CD14-positive monocyte (primary cell): ENCODE data around the gene MPPED1. TPM values are rescaled to one million over a fixed set of nuclear protein-coding genes. Genes with fewer than 3 reads are reported as not detected.

Experiments used
- DNase-seq, 3 donors: peaks; one replicate each; pipeline ENCODE4 v3.0.0-alpha.2; 2011 to 2022
- H2AFZ ChIP-seq: 2 replicates; pipeline ENCODE4 v1.6.0; 2012; ENCODE audit warnings: mild to moderate bottlenecking, low read depth, low read length, inconsistent platforms; ENCODE audit not compliant: insufficient read depth, poor library complexity, severe bottlenecking
- H3K27ac ChIP-seq, 2 donors: 1 replicate in 1 of 2; 2 replicates in 1 of 2; pipeline ENCODE4 v1.5.1; 2012 to 2013; ENCODE audit warnings: low read length in 2 of 2, control low read depth in 1 of 2, inconsistent platforms in 1 of 2, low read depth in 1 of 2, mild to moderate bottlenecking in 1 of 2
- H3K27me3 ChIP-seq, 2 donors: one replicate each; pipeline versions ENCODE4 v1.6.0 to v1.6.1; 2011 to 2013; ENCODE audit warnings: low read length in 2 of 2; ENCODE audit not compliant: control insufficient read depth in 2 of 2, insufficient read depth in 2 of 2
- H3K36me3 ChIP-seq, 2 donors: replicated peaks in 1 of 2; 1 replicate in 1 of 2; 2 replicates in 1 of 2; pipeline versions ENCODE4 v1.5.1 to v1.6.1; 2012 to 2013; ENCODE audit warnings: low read length in 2 of 2, control low read depth in 1 of 2, inconsistent platforms in 1 of 2, mild to moderate bottlenecking in 1 of 2; ENCODE audit not compliant: insufficient read depth in 2 of 2, control insufficient read depth in 1 of 2
- H3K4me1 ChIP-seq, 2 donors: 1 replicate in 1 of 2; 2 replicates in 1 of 2; pipeline versions ENCODE4 v1.5.1 to v1.6.1; 2012 to 2013; ENCODE audit warnings: low read length in 2 of 2, control low read depth in 1 of 2, inconsistent platforms in 1 of 2, mild to moderate bottlenecking in 1 of 2, moderate library complexity in 1 of 2; ENCODE audit not compliant: insufficient read depth in 2 of 2, control insufficient read depth in 1 of 2
- H3K4me2 ChIP-seq: replicated peaks from 2 replicates; pipeline ENCODE3; 2012; ENCODE audit warnings: low read length, moderate library complexity, mild to moderate bottlenecking; ENCODE audit not compliant: poor library complexity, severe bottlenecking; ENCODE audit errors: extremely low read depth
- H3K4me3 ChIP-seq, 3 experiments: fragments of 200-600 bp in 1 of 3; sonication (generic) in 1 of 3; replicated peaks in 1 of 3; 1 replicate in 2 of 3; 2 replicates in 1 of 3; pipeline ENCODE4 v1.5.1; 2011 to 2013; ENCODE audit warnings: low read length in 3 of 3, mild to moderate bottlenecking in 3 of 3, control low read depth in 2 of 3, low read depth in 2 of 3, inconsistent platforms in 1 of 3, moderate library complexity in 1 of 3
- H3K79me2 ChIP-seq: 2 replicates; pipeline ENCODE4 v1.6.0; 2012; ENCODE audit warnings: mild to moderate bottlenecking, control low read depth, inconsistent platforms, low read length, moderate library complexity; ENCODE audit not compliant: insufficient read depth
- H3K9ac ChIP-seq: 2 replicates; pipeline ENCODE4 v1.6.0; 2017; ENCODE audit warnings: low read length, mild to moderate bottlenecking; ENCODE audit not compliant: insufficient read depth, poor library complexity, severe bottlenecking
- H3K9me3 ChIP-seq, 2 donors: replicated peaks in 1 of 2; 1 replicate in 1 of 2; 2 replicates in 1 of 2; pipeline versions ENCODE4 v1.5.1 to v1.6.1; 2012 to 2013; ENCODE audit warnings: low read length in 2 of 2, control low read depth in 1 of 2; ENCODE audit not compliant: control insufficient read depth in 1 of 2, insufficient read depth in 1 of 2
- H4K20me1 ChIP-seq: 2 replicates; pipeline ENCODE4 v1.6.0; 2012; ENCODE audit warnings: mild to moderate bottlenecking, low read length, control low read depth, moderate library complexity; ENCODE audit not compliant: insufficient read depth
- H3K27ac Mint-ChIP-seq, 7 donors: one replicate each; pipeline ENCODE4 v1.8.0; 2020; ENCODE audit warnings: mild to moderate bottlenecking in 7 of 7, mixed read lengths in 7 of 7, moderate library complexity in 6 of 7, inconsistent platforms in 2 of 7
- H3K27me3 Mint-ChIP-seq, 3 donors: one replicate each; pipeline ENCODE4 v1.8.0; 2021 to 2022; ENCODE audit warnings: low read depth in 3 of 3, mild to moderate bottlenecking in 3 of 3, mixed read lengths in 3 of 3, moderate library complexity in 3 of 3, inconsistent platforms in 1 of 3
- H3K36me3 Mint-ChIP-seq, 2 donors: one replicate each; pipeline ENCODE4 v1.8.0; 2020; ENCODE audit warnings: mixed read lengths in 2 of 2, inconsistent platforms in 1 of 2, mild to moderate bottlenecking in 1 of 2
- H3K4me1 Mint-ChIP-seq: one replicate; pipeline ENCODE4 v1.8.0; 2020; ENCODE audit warnings: mild to moderate bottlenecking, mixed read lengths
- H3K4me3 Mint-ChIP-seq, 2 donors: one replicate each; pipeline ENCODE4 v1.8.0; 2020; ENCODE audit warnings: mild to moderate bottlenecking in 2 of 2, mixed read lengths in 2 of 2, moderate library complexity in 1 of 2
- H3K9me3 Mint-ChIP-seq, 7 donors: one replicate each; pipeline ENCODE4 v1.8.0; 2020 to 2022; ENCODE audit warnings: mixed read lengths in 7 of 7, mild to moderate bottlenecking in 6 of 7, moderate library complexity in 6 of 7, inconsistent platforms in 2 of 7
- WGBS: methylation state at CpG from one replicate; pipeline ENCODE4 v1.1.5; 2013; ENCODE audit warnings: missing lambda C conversion rate; ENCODE audit not compliant: insufficient coverage; 5-methylcytosine and 5-hydroxymethylcytosine counted together
- intact Hi-C, 2 donors: fragments of 100-400 bp; cut with micrococcal nuclease; formaldehyde crosslinking; loops; one replicate each; pipeline versions ENCODE4 v1.15.0 to v1.15.1; 2023
- polyA plus RNA-seq, 3 donors: library from polyadenylated mRNA; depleted of rRNA in 1 of 3; unstranded in 2 of 3; stranded (reverse) in 1 of 3; fragments of 300-500 nt in 2 of 3; fragments of >200 nt in 1 of 3; fragmentation: Illumina TruSeq in 2 of 3; gene quantifications; 1 replicate in 2 of 3; 2 replicates in 1 of 3; pipeline ENCODE4 v1.2.3, GENCODE V29; 2012 to 2021
- TF ChIP-seq, protein P1 (sequence below): fragments of 200-600 bp; IDR thresholded peaks from one replicate; pipeline ENCODE4 v1.8.0; 2022; ENCODE audit warnings: antibody characterized with exemption, mild to moderate bottlenecking

Gene MPPED1
- polyA plus RNA-seq, 3 donors, result not detected

DNA sequence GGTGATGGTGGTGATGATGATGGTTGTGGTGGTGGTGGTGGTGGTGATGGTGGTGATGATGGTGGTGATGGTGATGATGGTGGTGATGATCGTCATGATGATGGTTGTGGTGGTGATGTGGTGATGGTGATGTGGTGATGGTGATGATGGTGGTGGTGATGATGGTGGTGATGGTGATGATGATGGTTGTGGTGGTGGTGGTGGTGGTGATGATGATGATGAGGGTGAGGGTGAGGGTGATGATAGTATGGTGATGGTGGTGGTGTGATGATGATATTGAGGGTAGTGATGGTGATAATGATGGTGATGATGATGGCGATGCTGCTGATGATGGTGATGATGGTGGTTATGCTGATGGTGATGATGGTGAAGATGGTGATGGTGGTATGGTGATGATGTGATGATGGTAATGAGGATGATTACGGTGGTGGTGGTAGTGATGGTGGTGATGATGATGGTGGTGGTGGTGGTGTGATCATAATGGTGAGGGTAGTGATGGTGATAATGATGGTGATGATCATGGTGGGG lies 63.8 kb downstream of the MPPED1 start:
- 100% methylated on average over 3 of the region's 3 CpGs for WGBS
- peaks cover 16% of the 10 kb centered on the region for H3K4me1 Mint-ChIP-seq
- H3K4me3 Mint-ChIP-seq, result no peak overlapping the region
- no peak overlapping the region for H3K4me3 ChIP-seq
- H3K4me2 ChIP-seq, result no peak overlapping the region
- H3K4me1 ChIP-seq, result peaks cover 14 to 18% of the 10 kb centered on the region in 2 donors
- intact Hi-C loops, result no loop called here
- no peaks in the 10 kb centered on the region for H3K36me3 ChIP-seq
- H3K27ac ChIP-seq, result no peak overlapping the region
- H3K9me3 Mint-ChIP-seq, result peaks cover 0 to 2% (median 0%) of the 10 kb centered on the region in 7 donors
- H2AFZ ChIP-seq, result no peak overlapping the region
- H3K27ac Mint-ChIP-seq, result no peak overlapping the region
- H3K27me3 Mint-ChIP-seq, result peaks cover 0 to 9% (median 5%) of the 10 kb centered on the region in 3 donors
- DNase-seq, result no peak
- H3K79me2 ChIP-seq, result no peaks in the 10 kb centered on the region
- no peaks in the 10 kb centered on the region for H3K9me3 ChIP-seq
- no peaks in the 10 kb centered on the region for H4K20me1 ChIP-seq
- TF ChIP-seq, protein P1, sequence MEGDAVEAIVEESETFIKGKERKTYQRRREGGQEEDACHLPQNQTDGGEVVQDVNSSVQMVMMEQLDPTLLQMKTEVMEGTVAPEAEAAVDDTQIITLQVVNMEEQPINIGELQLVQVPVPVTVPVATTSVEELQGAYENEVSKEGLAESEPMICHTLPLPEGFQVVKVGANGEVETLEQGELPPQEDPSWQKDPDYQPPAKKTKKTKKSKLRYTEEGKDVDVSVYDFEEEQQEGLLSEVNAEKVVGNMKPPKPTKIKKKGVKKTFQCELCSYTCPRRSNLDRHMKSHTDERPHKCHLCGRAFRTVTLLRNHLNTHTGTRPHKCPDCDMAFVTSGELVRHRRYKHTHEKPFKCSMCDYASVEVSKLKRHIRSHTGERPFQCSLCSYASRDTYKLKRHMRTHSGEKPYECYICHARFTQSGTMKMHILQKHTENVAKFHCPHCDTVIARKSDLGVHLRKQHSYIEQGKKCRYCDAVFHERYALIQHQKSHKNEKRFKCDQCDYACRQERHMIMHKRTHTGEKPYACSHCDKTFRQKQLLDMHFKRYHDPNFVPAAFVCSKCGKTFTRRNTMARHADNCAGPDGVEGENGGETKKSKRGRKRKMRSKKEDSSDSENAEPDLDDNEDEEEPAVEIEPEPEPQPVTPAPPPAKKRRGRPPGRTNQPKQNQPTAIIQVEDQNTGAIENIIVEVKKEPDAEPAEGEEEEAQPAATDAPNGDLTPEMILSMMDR, result no peak
- H3K36me3 Mint-ChIP-seq, result no peaks in the 10 kb centered on the region
- no peak overlapping the region for H3K9ac ChIP-seq
- H3K27me3 ChIP-seq, result no peaks in the 10 kb centered on the region

DNA sequence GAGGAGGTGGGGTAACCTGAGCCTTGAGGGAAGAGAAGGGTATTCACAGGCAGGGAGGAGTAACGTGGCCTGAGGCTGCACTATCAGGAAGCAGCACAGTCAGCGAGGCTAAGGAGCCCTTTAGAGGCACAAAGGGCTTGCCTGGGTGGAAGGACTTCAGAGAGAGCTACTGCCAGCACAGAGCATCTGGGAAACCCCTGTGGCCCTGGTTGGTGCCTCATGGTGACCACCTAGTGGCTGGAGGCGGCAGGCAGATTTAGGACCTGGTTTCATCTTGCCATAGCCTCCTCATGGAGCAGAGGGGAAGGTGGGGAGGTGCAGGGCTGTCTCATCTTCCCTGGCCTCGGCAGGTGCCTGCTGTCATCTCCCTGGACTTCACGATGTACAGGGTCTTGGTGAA lies 64.5 kb downstream of the MPPED1 start:
- Mint-ChIP-seq H3K4me3 (no peak overlapping the region), H3K27ac (peak overlapping the region in 1 of 7 donors; percentile 75), H3K27me3 (peaks cover 0 to 6% (median 5%) of the 10 kb centered on the region in 3 donors), H3K9me3 (peaks cover 0 to 2% (median 0%) of the 10 kb centered on the region in 7 donors), H3K36me3 (no peaks in the 10 kb centered on the region), H3K4me1 (peaks cover 21% of the 10 kb centered on the region)
- Histone ChIP-seq H3K9me3 (no peaks in the 10 kb centered on the region), H2AFZ (no peak overlapping the region), H3K4me2 (no peak overlapping the region), H3K27ac (no peak overlapping the region), H3K27me3 (no peaks in the 10 kb centered on the region), H4K20me1 (no peaks in the 10 kb centered on the region), H3K9ac (no peak overlapping the region), H3K4me3 (no peak overlapping the region), H3K36me3 (no peaks in the 10 kb centered on the region), H3K79me2 (no peaks in the 10 kb centered on the region), H3K4me1 (peaks cover 19 to 23% of the 10 kb centered on the region in 2 donors)
- TF ChIP-seq, protein P1, result no peak
- intact Hi-C loops, result no loop called here
- WGBS, result 60% methylated on average over 4 of the region's 5 CpGs
- no peak for DNase-seq
